Measurements from ENCODE around the gene CCDC146. TPM values are rescaled to one million over a fixed set of nuclear protein-coding genes. Genes with fewer than 3 reads are reported as not detected.

CCDC146 gene
- total RNA-seq, 1 experiment from 2014 or later, result 14.6 TPM

DNA sequence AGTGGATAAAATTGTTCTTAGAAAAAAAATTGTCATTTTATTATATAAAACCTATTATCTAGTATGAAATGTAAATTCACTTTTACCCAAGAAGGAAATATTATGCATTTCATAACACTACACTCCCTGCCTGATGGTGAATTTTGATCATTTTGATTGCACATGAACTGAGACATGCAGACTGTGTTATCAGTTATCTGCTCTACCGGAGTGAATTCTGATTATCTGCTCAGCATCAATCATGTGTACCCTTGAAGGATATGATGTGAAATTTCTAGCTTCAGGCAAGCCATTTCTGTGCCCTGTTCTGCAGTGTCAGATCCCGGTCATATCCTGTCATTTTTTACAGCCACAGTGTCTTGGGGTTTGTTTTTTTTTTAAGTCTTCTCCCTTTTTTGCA, 162.2 kb downstream of the CCDC146 start:
- Histone ChIP-seq H3K4me1 (ENCODE audit: low read length) (peaks cover 46% of the 10 kb centered on the region), H4K20me1 (ENCODE audit: insufficient read depth, low read depth, low read length) (no peaks in the 10 kb centered on the region), H3K9me3 (ENCODE audit: low read length) (no peaks in the 10 kb centered on the region), H2AFZ (ENCODE audit: low read length) (no peak overlapping the region), H3K9me2 (replicated peaks; ENCODE audit: insufficient read depth, low read length) (no peaks in the 10 kb centered on the region), H3K4me2 (ENCODE audit: low read depth, low read length, poor library complexity, severe bottlenecking) (peak overlapping the region; percentile 63), H3K4me3 (ENCODE audit: low read length) (no peak overlapping the region), H3K27ac (ENCODE audit: low read length) (peak overlapping the region; percentile 99), H3K79me2 (ENCODE audit: low read length) (no peaks in the 10 kb centered on the region), H3K9ac (ENCODE audit: low read length) (0 out of 2 replicates have a peak overlapping the region, but pooled peaks have one; percentile 43), H3K36me3 (ENCODE audit: insufficient read depth, low read length) (peaks cover 16% of the 10 kb centered on the region), H3K27me3 (ENCODE audit: low read length) (no peaks in the 10 kb centered on the region)
- DNase-seq, result no peak

DNA sequence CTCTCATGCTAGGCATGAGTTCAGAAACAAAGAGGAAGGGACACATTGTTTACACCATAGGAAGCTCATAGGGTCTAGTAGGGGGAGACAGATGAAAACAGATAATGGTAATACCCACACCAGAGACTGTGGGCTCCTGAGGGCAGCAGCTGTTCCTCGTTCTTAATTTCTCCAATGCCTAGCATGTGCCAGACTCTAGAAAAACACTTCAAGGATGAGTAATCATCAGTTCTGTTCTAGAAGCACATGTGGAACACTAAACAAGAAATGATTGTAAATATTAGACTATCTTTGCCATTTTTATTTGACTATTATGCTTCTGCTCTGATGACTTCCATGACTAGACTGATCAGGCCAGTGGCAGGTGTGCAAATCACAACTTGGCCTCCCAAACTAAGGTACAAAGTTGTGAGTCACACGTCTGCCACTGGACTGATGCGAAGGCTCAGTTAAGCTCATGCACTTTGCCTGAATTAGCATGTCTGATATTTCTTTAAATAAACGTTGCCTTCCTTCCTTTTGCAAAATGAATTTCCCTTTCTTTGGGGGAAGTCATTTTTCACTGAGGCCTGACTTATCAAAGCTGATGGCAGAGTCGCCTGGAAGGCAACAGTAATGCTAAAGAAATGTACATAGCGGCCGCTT, 166.4 kb downstream of the CCDC146 start:
- Histone ChIP-seq H3K4me3 (ENCODE audit: low read length) (no peak overlapping the region), H3K36me3 (ENCODE audit: insufficient read depth, low read length) (peaks cover 16% of the 10 kb centered on the region), H3K27me3 (ENCODE audit: low read length) (no peaks in the 10 kb centered on the region), H3K4me1 (ENCODE audit: low read length) (peaks cover 24% of the 10 kb centered on the region), H3K79me2 (ENCODE audit: low read length) (no peaks in the 10 kb centered on the region), H3K9ac (ENCODE audit: low read length) (no peak overlapping the region), H3K9me3 (ENCODE audit: low read length) (no peaks in the 10 kb centered on the region), H2AFZ (ENCODE audit: low read length) (no peak overlapping the region), H3K9me2 (replicated peaks; ENCODE audit: insufficient read depth, low read length) (no peaks in the 10 kb centered on the region), H3K27ac (ENCODE audit: low read length) (no peak overlapping the region), H4K20me1 (ENCODE audit: insufficient read depth, low read depth, low read length) (no peaks in the 10 kb centered on the region), H3K4me2 (ENCODE audit: low read depth, low read length, poor library complexity, severe bottlenecking) (no peak overlapping the region)
- no peak for DNase-seq

DNA sequence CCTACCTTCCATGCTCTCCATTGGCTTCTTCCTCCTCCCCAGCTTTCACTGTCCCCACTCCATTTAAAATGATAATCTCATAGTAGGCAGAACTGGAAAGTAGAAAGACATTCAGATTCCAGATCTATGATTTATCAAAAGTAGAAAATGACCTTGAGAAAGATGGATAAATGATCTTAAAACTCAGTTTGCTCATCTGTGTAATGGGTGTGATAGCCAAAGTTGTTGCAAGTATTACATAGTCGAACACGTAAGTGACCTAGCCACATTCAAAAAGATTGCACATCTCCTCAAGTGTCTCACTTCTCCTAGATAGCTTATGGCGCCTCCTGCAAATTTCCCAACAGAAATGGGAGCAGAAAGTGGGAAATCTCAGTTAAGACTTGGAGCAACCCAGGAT, 167.0 kb downstream of the CCDC146 start:
- Histone ChIP-seq H3K27me3 (ENCODE audit: low read length) (no peaks in the 10 kb centered on the region), H3K36me3 (ENCODE audit: insufficient read depth, low read length) (peaks cover 16% of the 10 kb centered on the region), H3K9ac (ENCODE audit: low read length) (no peak overlapping the region), H3K27ac (ENCODE audit: low read length) (no peak overlapping the region), H3K4me3 (ENCODE audit: low read length) (no peak overlapping the region), H2AFZ (ENCODE audit: low read length) (no peak overlapping the region), H3K4me1 (ENCODE audit: low read length) (peaks cover 19% of the 10 kb centered on the region), H3K9me2 (replicated peaks; ENCODE audit: insufficient read depth, low read length) (no peaks in the 10 kb centered on the region), H4K20me1 (ENCODE audit: insufficient read depth, low read depth, low read length) (no peaks in the 10 kb centered on the region), H3K79me2 (ENCODE audit: low read length) (no peaks in the 10 kb centered on the region), H3K9me3 (ENCODE audit: low read length) (no peaks in the 10 kb centered on the region), H3K4me2 (ENCODE audit: low read depth, low read length, poor library complexity, severe bottlenecking) (no peak overlapping the region)
- DNase-seq, result no peak

DNA sequence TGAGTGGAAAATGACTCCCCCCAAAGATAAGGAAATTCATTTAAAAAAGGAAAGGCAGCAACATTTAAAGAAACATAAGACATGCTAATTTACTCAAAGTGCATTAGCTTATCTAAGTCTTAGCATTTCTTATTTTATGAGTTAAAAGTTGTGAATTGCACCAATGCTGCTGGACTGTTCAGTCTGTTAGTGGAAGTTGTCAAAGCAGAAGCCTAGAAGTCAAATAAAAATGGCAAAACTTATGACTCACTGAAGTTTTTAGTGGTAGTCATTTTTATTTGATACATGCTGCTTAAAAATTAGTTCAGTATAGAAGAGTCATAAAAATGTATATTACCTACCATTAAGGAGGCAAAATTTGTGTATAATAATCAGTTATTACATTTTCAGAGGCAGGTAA, 168.0 kb downstream of the CCDC146 start:
- Histone ChIP-seq H3K36me3 (ENCODE audit: insufficient read depth, low read length) (peaks cover 16% of the 10 kb centered on the region), H3K9ac (ENCODE audit: low read length) (no peak overlapping the region), H3K27ac (ENCODE audit: low read length) (peak overlapping the region; percentile 59), H2AFZ (ENCODE audit: low read length) (no peak overlapping the region), H3K79me2 (ENCODE audit: low read length) (no peaks in the 10 kb centered on the region), H3K9me2 (replicated peaks; ENCODE audit: insufficient read depth, low read length) (no peaks in the 10 kb centered on the region), H3K27me3 (ENCODE audit: low read length) (no peaks in the 10 kb centered on the region), H3K9me3 (ENCODE audit: low read length) (no peaks in the 10 kb centered on the region), H4K20me1 (ENCODE audit: insufficient read depth, low read depth, low read length) (no peaks in the 10 kb centered on the region), H3K4me1 (ENCODE audit: low read length) (peaks cover 12% of the 10 kb centered on the region), H3K4me3 (ENCODE audit: low read length) (no peak overlapping the region), H3K4me2 (ENCODE audit: low read depth, low read length, poor library complexity, severe bottlenecking) (no peak overlapping the region)
- DNase-seq, result no peak

DNA sequence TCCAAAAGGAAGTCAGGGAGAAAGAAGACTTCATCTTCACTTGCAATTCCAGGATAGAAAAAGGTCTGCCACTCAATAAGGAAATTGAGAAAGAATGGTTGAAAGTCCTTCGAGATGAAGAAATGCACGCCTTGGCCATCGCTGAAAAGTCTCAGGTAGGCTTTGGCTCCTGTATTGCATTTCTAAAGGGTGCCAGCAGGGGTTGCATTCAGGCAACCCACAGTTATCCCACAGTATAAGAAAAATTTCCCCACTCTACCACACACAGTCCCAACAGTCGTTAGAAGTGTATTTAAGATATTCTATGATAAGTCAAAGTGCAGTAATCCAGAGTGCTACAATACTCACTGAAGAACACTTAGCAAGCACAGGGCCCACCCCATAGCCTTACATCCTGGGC, 170.6 kb downstream of the CCDC146 start:
- DNase-seq, result peak; percentile 54
- Histone ChIP-seq H3K4me3 (ENCODE audit: low read length) (no peak overlapping the region), H3K27me3 (ENCODE audit: low read length) (no peaks in the 10 kb centered on the region), H3K9me3 (ENCODE audit: low read length) (no peaks in the 10 kb centered on the region), H3K79me2 (ENCODE audit: low read length) (no peaks in the 10 kb centered on the region), H2AFZ (ENCODE audit: low read length) (no peak overlapping the region), H3K9me2 (replicated peaks; ENCODE audit: insufficient read depth, low read length) (no peaks in the 10 kb centered on the region), H4K20me1 (ENCODE audit: insufficient read depth, low read depth, low read length) (no peaks in the 10 kb centered on the region), H3K4me2 (ENCODE audit: low read depth, low read length, poor library complexity, severe bottlenecking) (no peak overlapping the region), H3K36me3 (ENCODE audit: insufficient read depth, low read length) (peaks cover 10% of the 10 kb centered on the region), H3K4me1 (ENCODE audit: low read length) (peaks cover 12% of the 10 kb centered on the region), H3K27ac (ENCODE audit: low read length) (no peak overlapping the region), H3K9ac (ENCODE audit: low read length) (no peak overlapping the region)

DNA sequence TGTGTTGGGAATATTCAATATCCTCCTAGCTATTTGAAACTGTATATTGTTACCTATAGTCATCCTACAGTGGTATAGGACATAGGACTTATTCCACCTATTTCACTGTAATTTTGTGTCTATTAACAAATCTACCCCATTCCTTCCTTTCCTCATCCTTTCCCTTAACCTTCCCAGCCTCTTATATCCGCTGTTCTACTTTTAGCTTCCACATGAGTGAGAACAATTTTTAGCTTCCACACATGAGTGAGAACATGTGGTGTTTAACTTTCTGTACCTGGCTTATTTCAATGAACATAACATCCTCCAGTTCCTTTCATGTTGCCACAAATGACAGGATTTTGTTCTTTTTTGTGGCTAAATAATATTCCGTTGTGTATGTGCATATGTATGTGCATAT, 173.1 kb downstream of the CCDC146 start:
- Histone ChIP-seq H3K27me3 (ENCODE audit: low read length) (no peaks in the 10 kb centered on the region), H2AFZ (ENCODE audit: low read length) (no peak overlapping the region), H3K9ac (ENCODE audit: low read length) (no peak overlapping the region), H3K36me3 (ENCODE audit: insufficient read depth, low read length) (no peaks in the 10 kb centered on the region), H4K20me1 (ENCODE audit: insufficient read depth, low read depth, low read length) (no peaks in the 10 kb centered on the region), H3K4me3 (ENCODE audit: low read length) (no peak overlapping the region), H3K9me2 (replicated peaks; ENCODE audit: insufficient read depth, low read length) (no peaks in the 10 kb centered on the region), H3K79me2 (ENCODE audit: low read length) (no peaks in the 10 kb centered on the region), H3K9me3 (ENCODE audit: low read length) (no peaks in the 10 kb centered on the region), H3K4me2 (ENCODE audit: low read depth, low read length, poor library complexity, severe bottlenecking) (no peak overlapping the region), H3K4me1 (ENCODE audit: low read length) (peaks cover 4% of the 10 kb centered on the region), H3K27ac (ENCODE audit: low read length) (no peak overlapping the region)
- no peak for DNase-seq

DNA sequence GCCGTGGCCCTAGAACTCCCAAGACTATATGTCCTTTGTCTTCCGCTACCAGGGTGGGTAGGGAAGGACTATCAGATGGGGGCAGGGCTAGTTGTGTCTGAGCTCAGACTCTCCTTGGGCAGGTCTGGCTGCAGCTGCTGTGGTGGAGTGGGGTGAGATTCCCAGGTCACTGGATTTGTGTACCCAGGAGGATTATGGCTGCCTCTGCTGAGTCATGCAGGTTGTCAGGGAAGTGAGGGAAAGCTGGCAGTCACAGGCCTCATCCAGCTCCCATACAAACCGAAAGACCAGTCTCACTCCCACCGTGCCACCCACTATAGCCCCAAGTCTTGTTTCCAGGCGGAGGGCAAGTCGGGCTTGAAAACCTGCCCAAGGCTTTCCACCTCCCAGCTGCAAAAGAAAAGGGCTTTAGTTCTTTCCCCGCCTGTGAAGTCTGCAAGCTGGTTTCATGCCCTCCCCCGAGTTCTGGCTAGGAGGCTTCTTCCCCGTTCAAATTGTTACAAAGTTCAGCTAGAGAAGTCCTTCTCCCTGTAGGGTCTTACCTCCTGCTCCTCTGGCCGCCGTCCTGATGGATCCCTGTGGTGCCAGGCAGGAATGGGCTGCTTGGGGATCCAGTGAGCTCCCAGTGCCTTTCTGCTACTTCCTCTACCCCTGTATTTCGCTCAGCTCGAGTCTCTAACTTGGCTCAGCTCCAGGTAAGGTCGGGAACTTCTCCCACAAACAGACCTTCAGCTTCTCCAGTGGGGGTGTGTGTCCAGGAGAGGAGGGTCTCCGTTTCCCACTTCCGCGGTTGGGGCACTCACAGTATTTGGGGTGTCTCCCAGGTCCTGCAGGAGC, 184.0 kb downstream of the CCDC146 start:
- Histone ChIP-seq H3K9ac (ENCODE audit: low read length) (no peak overlapping the region), H3K4me3 (ENCODE audit: low read length) (no peak overlapping the region), H3K27me3 (ENCODE audit: low read length) (no peaks in the 10 kb centered on the region), H4K20me1 (ENCODE audit: insufficient read depth, low read depth, low read length) (no peaks in the 10 kb centered on the region), H3K9me3 (ENCODE audit: low read length) (no peaks in the 10 kb centered on the region), H3K9me2 (replicated peaks; ENCODE audit: insufficient read depth, low read length) (no peaks in the 10 kb centered on the region), H3K27ac (ENCODE audit: low read length) (no peak overlapping the region), H3K4me1 (ENCODE audit: low read length) (peaks cover 43% of the 10 kb centered on the region), H2AFZ (ENCODE audit: low read length) (no peak overlapping the region; the same call in 1 of the 2 replicates), H3K79me2 (ENCODE audit: low read length) (no peaks in the 10 kb centered on the region), H3K36me3 (ENCODE audit: insufficient read depth, low read length) (no peaks in the 10 kb centered on the region), H3K4me2 (ENCODE audit: low read depth, low read length, poor library complexity, severe bottlenecking) (no peak overlapping the region)
- no peak for DNase-seq

DNA sequence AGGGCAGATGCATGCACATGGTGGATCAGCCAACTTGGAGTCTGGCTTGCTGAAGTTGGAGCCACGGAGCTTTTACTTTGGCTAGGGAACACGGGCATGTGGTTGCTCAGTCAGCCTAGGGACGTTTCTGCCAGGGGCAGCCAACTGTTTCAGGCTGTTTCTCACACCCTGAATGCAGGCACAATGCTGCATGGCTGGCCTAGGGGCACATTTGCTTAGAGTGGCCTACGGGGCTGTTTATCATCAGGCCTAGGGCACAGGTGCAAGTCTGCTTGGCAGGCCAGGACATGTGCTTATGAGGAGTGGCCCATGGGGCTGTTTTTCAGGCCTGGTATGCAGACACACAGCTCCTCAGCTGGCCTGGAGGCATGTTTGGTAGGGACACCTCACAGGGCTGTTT, 186.4 kb downstream of the CCDC146 start:
- Histone ChIP-seq H3K9me2 (replicated peaks; ENCODE audit: insufficient read depth, low read length) (no peaks in the 10 kb centered on the region), H3K27me3 (ENCODE audit: low read length) (no peaks in the 10 kb centered on the region), H3K4me2 (ENCODE audit: low read depth, low read length, poor library complexity, severe bottlenecking) (peak overlapping the region; percentile 4), H3K4me3 (ENCODE audit: low read length) (no peak overlapping the region), H3K9ac (ENCODE audit: low read length) (peak overlapping the region; percentile 43), H3K36me3 (ENCODE audit: insufficient read depth, low read length) (no peaks in the 10 kb centered on the region), H2AFZ (ENCODE audit: low read length) (0 out of 2 replicates have a peak overlapping the region, but pooled peaks have one; percentile 25), H3K79me2 (ENCODE audit: low read length) (no peaks in the 10 kb centered on the region), H3K9me3 (ENCODE audit: low read length) (no peaks in the 10 kb centered on the region), H3K4me1 (ENCODE audit: low read length) (peaks cover 54% of the 10 kb centered on the region), H3K27ac (ENCODE audit: low read length) (peak overlapping the region; percentile 76), H4K20me1 (ENCODE audit: insufficient read depth, low read depth, low read length) (no peaks in the 10 kb centered on the region)
- peak; percentile 62 for DNase-seq

Data from Karpas-422 (cell line).